GM12801 (cell line): ENCODE data around the gene YY1.

Experiments
- CTCF ChIP-seq: IDR thresholded peaks from one replicate; pipeline ENCODE4 v1.5.1; 2011; ENCODE audit warnings: control low read depth; ENCODE audit not compliant: insufficient read length; ENCODE audit errors: extremely low read depth

YY1 gene

GRCh38 chr14:100236881-100237280 lies 2.1 kb upstream of the YY1 start:
- no peak for TF ChIP-seq CTCF

- TF ChIP-seq CTCF: no peak
These were observed 1.1 kb upstream of the YY1 start for GRCh38 chr14:100237735-100238418.

- TF ChIP-seq CTCF: no peak
These were observed 381 bp downstream of the YY1 start for GRCh38 chr14:100239211-100239839.

GRCh38 chr14:100239840-100240667 lies 1.1 kb downstream of the YY1 start:
- TF ChIP-seq CTCF: no peak

GRCh38 chr14:100240668-100241032 lies 1.7 kb downstream of the YY1 start:
- TF ChIP-seq CTCF: no peak

GRCh38 chr14:100241279-100241678 lies 2.3 kb downstream of the YY1 start:
- TF ChIP-seq CTCF: no peak

GRCh38 chr14:100243020-100243419 lies 4.1 kb downstream of the YY1 start:
- TF ChIP-seq CTCF: no peak
